ENCODE data around the gene MS4A7. TPM values are rescaled to one million over a fixed set of nuclear protein-coding genes. Genes with fewer than 3 reads are reported as not detected.
"Not testable (repeated sequence)": the region's sequence is repeated elsewhere in the genome, so short reads cannot be mapped to it uniquely, and the experiment has no call there.

The MS4A7 gene
- total RNA-seq, 1 experiment from 2014 or later, result not detected

DNA sequence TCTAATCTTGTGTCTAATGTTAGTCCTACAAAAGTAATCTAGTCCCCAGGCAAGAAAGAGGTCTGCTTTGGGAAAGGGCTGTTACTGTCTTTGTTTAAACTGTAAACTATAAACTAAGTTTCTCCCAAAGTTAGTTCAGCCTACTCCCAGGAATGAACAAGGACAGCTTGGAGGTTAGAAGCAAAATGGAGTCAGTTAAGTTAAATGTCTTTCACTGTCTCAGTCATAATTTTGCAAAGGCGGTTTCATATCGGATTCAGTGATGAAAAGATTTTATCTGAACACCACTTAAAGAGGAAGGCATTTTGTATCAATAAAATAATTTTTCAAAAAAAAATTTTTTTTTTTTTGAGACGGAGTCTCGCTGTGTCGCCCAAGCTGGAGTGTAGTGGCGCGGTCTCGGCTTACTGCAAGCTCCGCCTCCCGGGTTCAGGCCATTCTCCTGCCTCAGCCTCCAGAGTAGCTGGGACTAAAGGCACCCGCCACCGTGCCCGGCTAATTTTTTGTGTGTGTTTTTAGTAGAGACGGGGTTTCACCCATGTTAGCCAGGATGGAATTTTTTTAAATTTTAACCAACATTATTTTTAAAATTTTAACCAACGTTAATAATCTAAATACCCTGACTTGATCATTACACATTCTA, 11.9 kb upstream of the MS4A7 start:
- DNase-seq, H3K4me3 ChIP-seq, H3K9me3 ChIP-seq, H3K27me3 ChIP-seq, H3K36me3 ChIP-seq: not testable (repeated sequence)

DNA sequence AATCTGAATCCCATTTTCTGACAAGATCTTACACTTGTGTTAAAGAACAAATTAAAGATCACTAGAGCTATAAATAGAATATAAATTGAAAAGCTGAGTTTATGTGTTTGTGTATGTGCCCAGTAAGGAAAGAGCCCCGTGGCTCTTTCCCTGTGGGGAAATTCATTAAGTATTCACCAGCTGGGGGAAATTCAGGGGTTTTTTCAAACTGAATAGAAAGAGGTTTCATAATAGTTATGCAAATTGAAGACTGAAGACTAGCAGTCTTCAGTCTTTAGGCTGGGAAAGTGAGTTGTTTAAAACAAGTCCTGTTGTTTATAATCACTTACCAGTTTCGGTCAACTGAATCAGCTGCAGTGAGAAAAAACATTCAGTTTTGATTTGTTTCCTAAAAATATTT, 11.3 kb upstream of the MS4A7 start:
- Histone ChIP-seq H3K4me3 (no peak overlapping the region), H3K9me3 (no peaks in the 10 kb centered on the region), H3K27me3 (no peaks in the 10 kb centered on the region), H3K36me3 (no peaks in the 10 kb centered on the region)
- no peak for DNase-seq

- no peaks in the 10 kb centered on the region for H3K36me3 ChIP-seq
- H3K9me3 ChIP-seq, result no peaks in the 10 kb centered on the region
- H3K4me3 ChIP-seq, result no peak overlapping the region
- DNase-seq, result no peak
- no peaks in the 10 kb centered on the region for H3K27me3 ChIP-seq
These were observed 10.4 kb upstream of the MS4A7 start for GRCh38 chr11:60367896-60368295.

- Histone ChIP-seq H3K27me3 (no peaks in the 10 kb centered on the region), H3K36me3 (no peaks in the 10 kb centered on the region), H3K9me3 (no peaks in the 10 kb centered on the region), H3K4me3 (no peak overlapping the region)
- no peak for DNase-seq
These were observed 8.0 kb upstream of the MS4A7 start for GRCh38 chr11:60370252-60370810.

GRCh38 chr11:60370811-60371298, 7.5 kb upstream of the MS4A7 start:
- Histone ChIP-seq H3K27me3 (no peaks in the 10 kb centered on the region), H3K36me3 (no peaks in the 10 kb centered on the region), H3K9me3 (no peaks in the 10 kb centered on the region), H3K4me3 (no peak overlapping the region)
- no peak for DNase-seq

GRCh38 chr11:60371386-60371785, 6.9 kb upstream of the MS4A7 start:
- Histone ChIP-seq H3K27me3 (no peaks in the 10 kb centered on the region), H3K4me3 (no peak overlapping the region), H3K36me3 (no peaks in the 10 kb centered on the region), H3K9me3 (no peaks in the 10 kb centered on the region)
- DNase-seq, result no peak

DNA sequence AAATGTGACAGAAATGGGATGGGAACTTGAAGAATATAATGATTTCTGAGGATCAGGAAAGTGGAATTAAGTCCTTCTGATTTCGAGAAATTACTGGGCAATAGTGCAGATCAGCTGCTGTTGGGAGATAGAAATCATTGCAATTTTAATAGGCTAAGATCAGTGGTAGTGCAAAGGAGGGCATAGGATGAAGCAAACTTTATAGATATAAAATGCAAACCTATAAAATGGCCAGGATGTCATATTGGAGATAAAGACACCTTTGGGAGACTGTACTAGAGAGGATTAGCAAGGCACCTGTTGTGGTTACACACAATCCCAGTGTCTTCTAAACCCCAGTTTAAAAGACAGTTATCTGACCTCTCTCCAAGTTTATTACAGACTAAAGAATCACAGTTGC, 6.5 kb upstream of the MS4A7 start:
- Histone ChIP-seq H3K27me3 (no peaks in the 10 kb centered on the region), H3K4me3 (no peak overlapping the region), H3K9me3 (no peaks in the 10 kb centered on the region), H3K36me3 (no peaks in the 10 kb centered on the region)
- no peak for DNase-seq

GRCh38 chr11:60372767-60373166, 5.6 kb upstream of the MS4A7 start:
- Histone ChIP-seq H3K36me3 (no peaks in the 10 kb centered on the region), H3K27me3 (no peaks in the 10 kb centered on the region), H3K9me3 (no peaks in the 10 kb centered on the region), H3K4me3 (no peak overlapping the region)
- no peak for DNase-seq

DNA sequence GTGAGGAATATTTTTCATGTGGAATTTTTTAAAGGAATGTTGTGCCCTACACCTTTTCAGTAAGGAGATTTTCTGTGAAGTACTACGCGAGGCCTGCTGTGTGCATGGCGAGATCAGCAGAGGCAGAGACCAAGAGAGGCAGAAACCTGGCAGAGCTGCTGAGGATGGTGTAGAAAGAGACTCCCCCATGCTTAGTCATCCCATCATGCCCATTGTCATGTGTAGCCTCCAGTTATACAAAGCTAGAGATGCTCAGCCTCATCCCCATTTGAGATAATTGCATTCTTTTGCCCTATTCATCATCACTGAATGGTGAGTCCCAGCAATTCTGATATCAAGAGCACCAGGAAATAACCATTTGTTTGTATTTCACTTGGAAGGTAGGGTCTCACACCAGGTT, 3.0 kb upstream of the MS4A7 start:
- no peak for DNase-seq
- no peaks in the 10 kb centered on the region for H3K9me3 ChIP-seq
- H3K4me3 ChIP-seq, result no peak overlapping the region
- no peaks in the 10 kb centered on the region for H3K36me3 ChIP-seq
- H3K27me3 ChIP-seq, result no peaks in the 10 kb centered on the region

- Histone ChIP-seq H3K4me3 (no peak overlapping the region), H3K9me3 (no peaks in the 10 kb centered on the region), H3K36me3 (no peaks in the 10 kb centered on the region), H3K27me3 (no peaks in the 10 kb centered on the region)
- DNase-seq, result no peak
These were observed 1.7 kb upstream of the MS4A7 start for GRCh38 chr11:60376601-60377000.

DNA sequence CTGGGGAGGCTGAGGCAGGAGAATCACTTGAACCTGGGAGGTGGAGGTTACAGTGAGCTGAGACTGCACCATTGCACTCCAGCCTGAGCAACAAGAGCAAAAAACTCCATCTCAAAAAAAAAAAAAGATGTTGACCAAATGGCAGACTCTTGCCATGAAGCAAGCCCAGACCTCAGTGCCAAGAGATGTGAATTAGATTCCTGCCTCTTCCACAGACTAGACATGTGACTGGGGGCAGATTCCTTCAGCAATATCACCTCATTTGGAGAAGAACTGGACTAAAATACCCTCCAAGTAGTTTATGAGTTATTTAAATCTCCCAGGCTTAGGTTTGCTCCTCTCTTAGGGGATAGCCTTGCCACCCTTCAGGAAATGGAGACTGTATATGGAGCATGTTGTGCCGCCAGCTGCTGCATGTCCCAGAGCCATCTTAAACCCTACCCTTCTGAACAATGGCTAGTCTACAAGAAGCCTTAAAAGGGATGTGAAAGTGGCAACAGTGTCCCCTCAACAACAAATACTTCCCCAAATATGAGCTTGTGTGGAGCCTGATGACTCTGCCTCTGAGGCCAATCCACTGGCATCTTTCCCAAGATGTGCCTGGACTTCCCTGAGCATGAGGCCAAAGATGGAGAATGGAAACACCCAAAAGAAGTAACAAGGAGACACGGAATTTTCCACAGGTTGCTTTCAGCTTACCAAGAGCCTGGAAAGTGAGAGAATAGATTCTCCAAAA, 763 bp upstream of the MS4A7 start:
- Histone ChIP-seq H3K9me3 (no peaks in the 10 kb centered on the region), H3K36me3 (no peaks in the 10 kb centered on the region), H3K4me3 (no peak overlapping the region), H3K27me3 (no peaks in the 10 kb centered on the region)
- DNase-seq, result no peak

GRCh38 chr11:60389279-60389910, 11.1 kb downstream of the MS4A7 start:
- Histone ChIP-seq H3K27me3 (no peaks in the 10 kb centered on the region), H3K4me3 (no peak overlapping the region), H3K36me3 (no peaks in the 10 kb centered on the region), H3K9me3 (no peaks in the 10 kb centered on the region)
- no peak for DNase-seq

- H3K27me3 ChIP-seq, result no peaks in the 10 kb centered on the region
- no peak overlapping the region for H3K4me3 ChIP-seq
- DNase-seq, result no peak
- H3K36me3 ChIP-seq, result no peaks in the 10 kb centered on the region
- H3K9me3 ChIP-seq, result no peaks in the 10 kb centered on the region
These were observed 12.1 kb downstream of the MS4A7 start for GRCh38 chr11:60390419-60390818.

GRCh38 chr11:60392361-60392760, 14.0 kb downstream of the MS4A7 start:
- H3K27me3 ChIP-seq, result no peaks in the 10 kb centered on the region

GRCh38 chr11:60393016-60393415, 14.7 kb downstream of the MS4A7 start:
- Histone ChIP-seq H3K4me3 (no peak overlapping the region), H3K9me3 (no peaks in the 10 kb centered on the region), H3K27me3 (no peaks in the 10 kb centered on the region), H3K36me3 (no peaks in the 10 kb centered on the region)
- no peak for DNase-seq

More at GRCh38 chr11:60392361-60392760, 14.0 kb downstream of the MS4A7 start:
- no peaks in the 10 kb centered on the region for H3K9me3 ChIP-seq
- no peak overlapping the region for H3K4me3 ChIP-seq
- H3K36me3 ChIP-seq, result no peaks in the 10 kb centered on the region
- DNase-seq, result no peak

- Histone ChIP-seq H3K4me3 (no peak overlapping the region), H3K27me3 (no peaks in the 10 kb centered on the region), H3K9me3 (no peaks in the 10 kb centered on the region), H3K36me3 (no peaks in the 10 kb centered on the region)
- no peak for DNase-seq
These were observed 16.5 kb downstream of the MS4A7 start for GRCh38 chr11:60394666-60395380.

GRCh38 chr11:60396382-60396781, 18.1 kb downstream of the MS4A7 start, which contains the start of gene MS4A14:
Gene MS4A14, plus strand, starts transcription at chr11:60396459. Its CDS starts 120 bp downstream, at chr11:60396579.
- Histone ChIP-seq H3K27me3 (no peaks in the 10 kb centered on the region), H3K4me3 (no peak within 1 kb of the TSS), H3K36me3 (no peaks in the 10 kb centered on the region), H3K9me3 (no peaks in the 10 kb centered on the region)
- DNase-seq, result no peak
